GM19452 (cell line): Measurements from ENCODE around the gene STUM.
"Not testable (repeated sequence)": the region's sequence is repeated elsewhere in the genome, so short reads cannot be mapped to it uniquely, and the experiment has no call there.

Experiments used
- ATAC-seq: cut with Tn5 transposase; IDR thresholded peaks from one replicate; pipeline ENCODE4 v1.9.1; 2021; ENCODE audit not compliant: unreplicated experiment

STUM gene, protein sequence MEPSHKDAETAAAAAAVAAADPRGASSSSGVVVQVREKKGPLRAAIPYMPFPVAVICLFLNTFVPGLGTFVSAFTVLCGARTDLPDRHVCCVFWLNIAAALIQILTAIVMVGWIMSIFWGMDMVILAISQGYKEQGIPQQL

DNA sequence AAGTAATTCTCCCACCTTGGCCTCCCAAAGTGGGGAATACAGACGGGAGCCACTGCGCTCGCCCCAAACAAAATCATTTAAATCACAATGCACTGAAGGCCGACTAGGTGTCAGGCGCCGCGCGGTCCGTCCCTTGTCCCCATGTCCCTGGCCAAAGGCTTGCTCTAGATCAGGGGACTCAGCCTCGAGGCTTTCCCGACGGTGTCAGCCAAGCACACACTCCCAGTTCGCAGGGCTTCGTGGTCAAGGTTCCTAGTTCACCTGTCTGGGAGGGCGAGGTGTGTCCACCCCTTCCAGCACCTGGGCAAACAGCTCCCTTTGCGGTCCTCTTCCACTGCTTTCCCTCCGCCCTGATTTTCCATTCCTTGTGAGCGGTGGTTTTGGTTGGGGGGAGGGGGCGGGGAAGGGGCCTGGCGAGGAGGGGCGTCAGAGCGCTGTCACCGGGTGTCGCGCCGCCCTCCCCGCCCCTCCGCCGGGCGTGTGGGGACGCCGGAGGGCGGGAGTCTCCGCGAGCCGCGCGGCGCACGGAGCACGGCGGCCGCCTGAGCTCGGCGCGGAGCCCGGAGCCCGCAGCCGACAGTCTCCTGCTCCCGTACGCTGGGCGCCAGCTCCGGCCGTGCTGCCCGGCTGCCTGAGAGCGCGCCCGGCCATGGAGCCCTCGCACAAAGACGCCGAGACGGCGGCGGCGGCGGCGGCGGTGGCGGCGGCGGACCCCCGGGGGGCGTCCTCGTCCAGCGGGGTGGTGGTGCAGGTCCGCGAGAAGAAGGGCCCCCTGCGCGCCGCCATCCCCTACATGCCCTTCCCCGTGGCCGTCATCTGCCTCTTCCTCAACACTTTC is at the start of gene STUM:
Gene STUM, plus strand, starts transcription at position 509 of the 838 bp plus-strand sequence. Its CDS starts 141 bp downstream, at position 650.
- ATAC-seq = no peak

DNA sequence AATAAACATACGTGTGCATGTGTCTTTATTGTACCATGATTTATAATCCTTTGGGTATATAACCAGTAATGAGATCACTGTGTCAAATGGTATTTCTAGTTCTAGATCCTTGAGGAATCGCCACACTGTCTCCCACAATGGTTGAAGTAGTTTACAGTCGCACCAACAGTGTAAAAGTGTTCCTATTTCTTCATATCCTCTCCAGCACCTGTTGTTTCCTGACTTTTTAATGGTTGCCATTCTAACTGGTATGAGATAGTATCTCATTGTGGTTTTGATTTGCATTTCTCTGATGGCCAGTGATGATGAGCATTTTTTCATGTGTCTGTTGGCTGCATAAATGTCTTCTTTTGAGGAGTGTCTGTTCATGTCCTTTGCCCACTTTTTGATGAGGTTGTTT is 48.9 kb upstream of the STUM start:
- ATAC-seq = not testable (repeated sequence)

DNA sequence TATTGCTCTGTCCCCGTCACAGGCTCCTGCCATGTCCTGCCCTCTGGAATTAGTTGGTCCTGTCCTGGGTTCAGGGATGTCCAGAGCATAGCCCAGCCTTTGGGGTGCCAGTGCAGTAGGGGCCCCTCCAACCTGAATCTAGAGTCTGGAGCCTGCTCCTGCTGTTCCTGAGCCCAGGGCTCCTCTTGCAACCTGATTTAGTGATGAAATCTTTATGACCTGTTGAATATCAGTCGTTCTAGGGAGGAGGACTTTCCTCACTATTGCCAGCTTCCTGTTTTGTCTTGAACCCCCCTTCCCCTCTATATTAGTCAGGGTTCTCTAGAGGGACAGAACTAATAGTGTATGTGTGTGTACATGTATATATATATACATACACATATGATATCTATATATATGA is 42.5 kb upstream of the STUM start:
- no peak for ATAC-seq

DNA sequence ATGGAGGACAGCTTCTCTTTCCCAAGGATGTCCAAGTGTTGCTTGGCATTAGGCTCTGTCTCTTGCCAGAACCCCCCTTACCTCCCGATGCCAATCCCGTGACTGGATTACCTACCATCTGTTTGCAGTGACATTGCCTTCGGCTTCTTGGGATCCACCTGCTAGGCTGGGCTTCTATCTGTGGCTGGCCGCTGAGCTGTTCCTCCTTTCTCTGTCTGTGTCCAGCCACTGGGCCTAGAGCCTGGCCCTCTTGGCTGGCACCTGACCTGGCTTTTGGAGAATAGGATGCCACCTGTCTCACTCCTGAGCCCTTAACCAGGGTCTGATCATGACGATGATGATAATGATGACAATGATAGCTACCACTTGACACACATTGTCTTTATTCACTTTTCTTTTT is 41.6 kb upstream of the STUM start:
- ATAC-seq = no peak

DNA sequence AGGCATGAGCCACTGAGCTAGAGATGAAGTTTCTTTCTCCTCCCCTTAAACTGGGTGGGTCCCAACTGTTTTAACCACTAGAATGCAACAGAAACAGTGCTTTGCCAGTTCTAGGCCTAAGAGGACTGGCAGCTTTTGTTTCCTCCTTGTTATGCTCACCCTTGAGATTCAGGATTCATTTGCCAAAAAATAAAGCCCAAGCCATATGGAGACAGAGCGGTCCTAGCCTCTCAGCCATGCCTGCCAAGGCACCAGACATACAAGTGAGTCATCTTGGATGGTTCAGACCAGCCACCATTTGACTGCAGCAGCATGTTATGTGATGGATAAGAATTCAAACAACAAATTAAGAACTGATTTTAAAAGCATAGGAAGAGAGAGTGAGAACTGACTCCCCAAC is 38.1 kb upstream of the STUM start:
- no peak for ATAC-seq

DNA sequence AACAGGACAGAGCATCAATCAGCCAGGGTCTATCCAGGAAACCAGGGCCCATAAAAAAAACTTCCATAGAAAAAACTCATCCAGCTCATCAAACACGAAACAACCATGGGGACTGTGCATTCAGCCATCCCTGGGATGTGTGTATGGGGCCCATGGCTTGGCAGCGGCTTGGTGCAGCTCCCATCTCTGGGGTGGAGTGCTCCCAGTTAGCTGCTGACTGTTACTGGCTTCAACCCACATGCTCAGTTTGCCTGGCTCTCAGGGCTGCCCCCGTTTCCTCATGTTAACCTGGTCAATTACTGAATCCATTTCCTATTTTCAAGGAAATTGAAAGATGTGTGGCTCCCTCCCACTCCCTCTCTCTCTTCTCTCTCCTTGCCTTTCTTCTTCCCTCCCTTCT is 37.3 kb upstream of the STUM start:
- ATAC-seq = no peak

DNA sequence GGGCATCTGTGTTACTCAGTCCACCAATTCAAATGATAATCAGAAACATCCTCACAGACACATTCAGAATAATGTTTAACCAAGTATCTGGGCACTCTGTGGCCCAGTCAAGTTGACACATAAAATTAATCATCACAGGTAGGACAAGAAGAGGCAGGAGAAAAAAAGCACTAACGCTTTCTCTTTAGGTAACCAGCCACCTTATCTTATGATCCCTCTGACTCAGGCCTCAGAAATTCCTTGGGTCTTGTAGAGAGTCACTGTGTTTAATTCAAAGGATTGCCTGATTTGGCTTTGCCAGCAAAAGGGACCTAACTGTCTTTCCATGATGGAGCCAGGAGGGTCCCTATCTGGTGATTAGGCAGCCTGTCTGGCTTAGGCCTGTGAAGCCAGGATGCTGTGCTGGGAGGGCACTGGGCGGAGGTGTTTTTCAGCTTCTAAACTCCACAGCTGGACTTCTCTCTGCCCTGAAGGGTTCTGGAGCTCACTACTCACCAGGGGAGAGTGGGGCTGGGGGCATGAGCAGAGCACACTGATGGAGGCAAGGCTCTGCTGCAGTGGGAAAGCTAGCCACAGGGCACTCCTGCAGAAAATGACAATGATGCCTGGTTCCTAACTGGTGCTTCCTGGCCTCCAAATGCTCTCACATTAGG is 36.4 kb upstream of the STUM start:
- ATAC-seq = no peak

DNA sequence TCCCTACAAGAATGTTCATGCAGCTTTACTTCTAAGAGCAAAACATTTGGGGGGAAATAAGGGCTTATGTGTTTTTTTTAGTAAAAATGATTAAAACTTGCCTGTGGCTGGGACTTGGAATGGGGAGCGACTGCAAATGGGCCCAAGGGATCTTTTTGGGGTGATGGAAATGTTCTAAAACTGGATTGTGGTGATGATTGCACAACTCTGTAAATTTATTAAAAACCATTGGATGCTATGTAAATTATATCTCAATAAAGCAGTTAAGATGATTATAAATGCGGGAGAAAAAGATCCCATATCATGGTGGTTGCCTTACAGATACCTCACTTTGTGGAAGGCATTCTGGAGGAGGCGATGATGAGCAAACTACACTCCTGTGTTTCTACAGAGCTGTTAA is 30.2 kb upstream of the STUM start:
- ATAC-seq = no peak

DNA sequence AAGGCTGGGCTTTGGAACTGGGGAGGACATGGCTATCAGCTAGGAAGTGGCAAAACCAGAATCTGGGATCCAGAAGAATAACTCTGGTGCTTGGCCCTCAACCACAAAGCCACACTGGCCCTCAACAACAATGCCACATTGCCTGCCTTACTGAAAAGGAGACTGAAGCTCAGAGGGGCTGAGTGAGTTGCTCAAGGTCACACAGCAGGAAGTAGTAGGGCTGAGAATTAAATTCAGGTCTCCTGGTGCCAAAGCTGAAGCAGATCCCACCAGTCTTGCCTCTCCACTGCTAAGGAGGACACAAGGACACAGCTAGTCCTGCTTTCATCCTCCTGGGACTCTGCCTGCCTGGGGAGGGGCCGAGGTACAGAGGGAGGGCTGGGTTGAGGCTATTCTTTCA is 29.4 kb upstream of the STUM start:
- ATAC-seq = no peak

DNA sequence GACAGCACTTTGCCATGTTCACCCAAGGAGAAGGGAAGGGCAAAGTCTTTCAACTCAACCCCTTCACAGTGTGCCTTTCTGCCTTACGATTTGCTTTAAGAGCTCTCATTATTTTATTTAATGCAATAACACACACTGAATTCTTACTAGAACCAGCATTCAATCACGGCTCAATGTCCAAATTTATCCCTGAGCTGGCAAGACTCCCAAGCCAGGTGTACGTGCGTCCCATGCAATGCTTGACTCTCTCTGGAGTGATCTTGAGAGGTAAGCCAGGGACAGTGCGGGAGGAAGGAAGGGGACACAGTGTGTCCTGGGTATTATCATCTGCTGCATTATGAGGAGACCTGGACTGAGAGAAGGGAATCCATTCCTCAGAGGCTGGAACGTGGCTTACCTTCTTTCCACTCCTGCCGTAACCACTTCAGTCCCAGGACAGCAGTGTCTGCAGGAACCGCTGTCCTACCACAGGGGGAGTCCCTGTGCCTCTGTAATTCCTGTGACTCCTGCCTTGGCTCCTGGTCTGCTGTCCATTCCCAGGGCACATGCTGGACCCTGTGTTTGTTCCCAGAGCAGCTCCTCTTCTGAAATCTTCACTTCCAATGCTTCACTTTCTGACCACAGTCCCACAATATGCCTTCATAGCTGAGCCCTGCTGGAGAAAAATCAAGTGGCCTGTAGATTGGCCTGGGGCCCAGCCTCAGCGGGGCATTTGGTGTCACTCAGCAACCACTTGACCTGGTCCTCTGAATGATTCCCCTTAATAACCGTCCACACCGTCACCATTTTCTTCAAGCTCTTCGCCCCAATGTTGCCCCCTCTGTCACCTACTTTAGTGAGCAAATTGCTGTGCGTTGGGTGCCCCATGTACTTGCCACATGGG is 28.6 kb upstream of the STUM start:
- no peak for ATAC-seq

DNA sequence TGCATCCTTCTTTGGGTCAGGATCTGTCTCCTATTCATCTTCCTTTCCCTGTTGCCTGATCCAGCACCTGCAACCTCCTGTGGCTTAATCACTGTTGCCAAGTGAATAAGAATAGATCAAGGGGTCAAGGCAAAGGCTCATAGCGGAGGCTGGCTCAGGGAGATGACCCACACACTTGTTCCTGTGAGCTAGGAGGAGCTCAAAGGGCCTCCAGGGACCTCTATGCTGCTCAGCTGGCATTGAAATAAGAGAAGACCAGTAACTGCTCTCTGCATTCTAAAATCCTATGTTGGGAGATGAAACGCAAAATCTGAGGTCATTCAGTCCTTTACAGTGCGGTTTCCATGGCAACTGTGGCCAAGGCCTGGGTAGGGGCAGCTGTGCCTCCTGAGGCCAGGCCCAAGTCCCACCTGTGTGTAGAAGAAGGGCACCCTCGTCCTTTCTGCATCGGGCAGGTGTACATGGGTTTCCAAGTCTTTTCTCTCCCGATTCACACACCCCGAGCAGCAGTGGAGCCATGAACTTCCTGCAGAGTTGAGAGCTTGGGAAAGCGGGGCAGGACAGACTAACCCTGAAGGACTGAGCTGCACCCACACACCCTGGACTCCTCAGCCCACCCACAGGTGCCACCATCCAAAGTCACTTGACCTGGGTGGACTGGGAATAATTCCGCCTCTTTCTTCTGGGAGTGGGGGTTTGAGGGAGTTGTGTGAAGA is 27.8 kb upstream of the STUM start:
- no peak for ATAC-seq

DNA sequence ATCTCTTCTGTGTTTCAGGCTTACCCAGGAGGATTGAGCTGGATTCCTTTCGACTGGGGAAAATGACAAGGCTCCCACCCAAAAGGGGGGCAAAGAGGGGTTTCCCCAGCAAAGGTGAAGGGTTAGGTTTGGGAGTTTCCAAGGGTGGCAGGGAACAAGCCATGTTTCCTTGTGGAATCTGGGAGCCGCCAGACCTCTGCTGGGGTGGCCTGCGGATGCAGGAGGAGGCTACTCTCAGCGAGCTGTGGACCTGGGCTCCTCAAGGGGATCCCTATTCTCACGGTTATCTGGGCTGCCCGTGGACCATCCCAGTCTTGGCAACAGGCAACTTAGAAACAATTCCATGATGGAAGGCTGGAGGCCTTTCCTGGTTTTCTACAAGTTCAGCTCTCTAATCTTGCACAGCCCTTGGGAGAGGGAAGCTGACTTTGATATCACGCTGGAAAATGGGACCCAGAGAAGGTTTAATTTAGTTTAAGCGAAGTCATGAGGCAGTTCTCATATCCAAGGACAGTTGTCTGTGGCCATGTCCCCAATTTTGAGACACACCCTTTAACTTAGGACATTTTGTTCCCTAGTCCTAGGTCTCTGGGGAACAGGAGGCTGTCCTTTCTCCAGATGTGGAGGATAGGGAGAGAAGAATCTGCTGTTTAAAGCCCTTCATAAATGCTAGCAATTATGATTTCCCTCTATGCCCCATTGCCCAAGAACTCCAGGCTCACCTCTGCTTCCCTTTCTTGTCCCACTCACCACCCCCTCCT is 24.7 kb upstream of the STUM start:
- ATAC-seq = no peak

DNA sequence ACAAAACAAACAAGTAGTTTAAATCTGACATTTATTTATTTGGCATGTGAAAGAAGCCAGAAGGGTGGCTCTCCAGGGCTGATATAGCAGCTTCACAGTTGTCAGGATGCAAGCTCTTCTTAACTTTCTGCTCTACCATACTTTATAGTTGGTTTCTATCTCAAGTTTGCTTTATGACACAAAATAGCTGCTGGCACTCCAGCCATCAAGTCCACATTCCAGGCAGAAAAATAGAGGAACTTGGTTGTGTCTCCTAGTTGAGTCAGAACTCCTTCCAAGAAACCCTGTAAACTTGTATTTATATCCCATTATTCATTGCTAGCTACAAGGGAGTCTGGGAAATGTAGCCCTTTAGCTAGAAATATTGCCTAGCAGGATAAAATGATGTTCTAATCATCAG is 24.0 kb upstream of the STUM start:
- no peak for ATAC-seq

DNA sequence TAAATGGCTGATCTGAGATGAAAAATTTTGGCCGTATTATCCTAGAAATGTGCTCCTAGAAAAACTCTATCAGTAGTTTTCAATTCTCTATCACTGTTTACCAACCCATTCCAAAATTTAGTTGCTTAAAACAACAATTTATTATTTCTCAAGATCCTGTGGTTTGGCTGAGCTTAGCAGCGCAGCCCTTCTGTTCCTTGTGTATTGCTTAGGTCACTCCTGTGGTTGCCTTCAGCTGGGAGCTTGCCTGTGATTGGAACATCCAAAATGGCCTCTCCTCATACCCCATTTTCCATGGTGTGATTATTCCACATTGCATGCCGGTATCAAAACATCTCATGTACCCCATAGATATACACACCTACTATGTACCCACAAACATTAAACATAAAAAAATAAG is 22.8 kb upstream of the STUM start:
- ATAC-seq = no peak

DNA sequence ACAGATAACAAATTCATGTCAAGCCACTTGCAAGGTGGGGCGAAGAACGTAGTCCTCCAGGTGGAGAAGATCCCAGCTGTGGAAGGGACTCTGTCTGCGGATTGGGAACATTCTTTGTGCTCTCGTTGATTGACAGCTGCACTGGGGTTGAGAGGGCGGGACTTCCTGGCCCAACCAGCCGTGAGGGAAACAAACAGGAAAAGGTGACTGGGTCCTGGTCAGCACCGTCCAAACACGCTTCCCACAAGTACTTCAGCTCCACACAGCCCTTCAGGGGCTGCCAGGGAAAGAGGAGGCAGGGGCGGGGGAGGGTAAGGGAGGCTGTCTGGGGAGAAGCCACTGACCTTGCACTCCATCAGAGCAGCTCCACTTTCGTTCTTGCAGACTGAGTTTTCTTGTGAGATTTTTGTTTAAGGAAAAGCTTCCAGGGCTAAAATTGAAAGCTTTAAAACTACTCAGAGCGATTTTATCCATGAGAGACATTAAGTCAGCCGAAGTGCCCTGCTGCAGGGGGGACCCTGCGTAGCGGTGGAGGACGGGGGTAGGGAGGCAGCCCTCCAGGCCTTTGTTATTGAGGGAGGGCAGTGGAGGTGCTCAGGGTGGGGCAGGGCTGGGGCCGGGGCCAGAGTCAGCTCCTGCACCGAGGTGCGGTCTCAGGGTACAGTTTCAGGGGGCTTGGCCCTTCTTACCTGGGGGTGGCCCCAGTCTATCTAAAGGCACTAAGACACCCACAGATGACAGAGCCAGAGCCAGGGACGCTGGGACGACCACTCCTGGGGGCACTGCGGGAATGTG is 21.6 kb upstream of the STUM start:
- ATAC-seq = no peak

DNA sequence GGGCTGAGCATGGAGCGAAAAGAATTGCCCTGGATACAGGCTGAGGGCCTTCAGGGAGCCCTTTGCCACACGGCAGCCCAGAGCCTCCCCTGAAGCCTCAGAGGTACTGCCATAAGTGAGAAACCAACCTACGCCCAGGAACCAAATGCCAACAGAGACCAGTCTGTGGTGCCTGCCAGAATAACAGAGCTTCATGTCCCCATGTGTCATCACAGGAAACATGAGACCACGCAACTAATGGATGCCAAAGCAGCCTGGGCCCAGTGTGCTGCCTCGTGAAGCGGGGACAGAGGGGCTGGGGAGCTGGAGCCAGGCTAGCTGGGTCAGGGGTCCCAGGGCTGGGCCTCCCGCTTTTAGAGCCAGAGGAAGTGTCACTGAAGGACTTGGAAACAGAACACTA is 18.7 kb upstream of the STUM start:
- ATAC-seq = no peak

DNA sequence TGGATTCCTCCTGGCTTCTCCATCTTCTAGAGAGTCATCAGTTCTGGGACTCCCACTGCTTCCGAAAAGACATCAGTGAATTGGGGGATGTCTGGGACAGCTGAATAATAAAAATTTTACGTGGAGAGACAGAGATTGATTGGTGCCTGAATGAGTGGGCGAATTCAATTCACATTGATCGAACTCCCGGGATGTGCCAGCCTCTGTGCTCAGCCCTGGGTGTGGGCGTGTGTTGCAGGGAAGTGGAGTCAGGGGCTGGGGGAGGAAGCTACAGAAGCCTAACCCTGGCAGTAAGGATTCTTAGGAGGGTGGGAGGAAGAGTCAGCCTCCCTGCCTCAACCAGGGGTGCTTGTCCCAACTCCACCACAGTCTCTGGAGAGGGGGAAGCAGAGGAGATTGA is 18.0 kb upstream of the STUM start:
- no peak for ATAC-seq

DNA sequence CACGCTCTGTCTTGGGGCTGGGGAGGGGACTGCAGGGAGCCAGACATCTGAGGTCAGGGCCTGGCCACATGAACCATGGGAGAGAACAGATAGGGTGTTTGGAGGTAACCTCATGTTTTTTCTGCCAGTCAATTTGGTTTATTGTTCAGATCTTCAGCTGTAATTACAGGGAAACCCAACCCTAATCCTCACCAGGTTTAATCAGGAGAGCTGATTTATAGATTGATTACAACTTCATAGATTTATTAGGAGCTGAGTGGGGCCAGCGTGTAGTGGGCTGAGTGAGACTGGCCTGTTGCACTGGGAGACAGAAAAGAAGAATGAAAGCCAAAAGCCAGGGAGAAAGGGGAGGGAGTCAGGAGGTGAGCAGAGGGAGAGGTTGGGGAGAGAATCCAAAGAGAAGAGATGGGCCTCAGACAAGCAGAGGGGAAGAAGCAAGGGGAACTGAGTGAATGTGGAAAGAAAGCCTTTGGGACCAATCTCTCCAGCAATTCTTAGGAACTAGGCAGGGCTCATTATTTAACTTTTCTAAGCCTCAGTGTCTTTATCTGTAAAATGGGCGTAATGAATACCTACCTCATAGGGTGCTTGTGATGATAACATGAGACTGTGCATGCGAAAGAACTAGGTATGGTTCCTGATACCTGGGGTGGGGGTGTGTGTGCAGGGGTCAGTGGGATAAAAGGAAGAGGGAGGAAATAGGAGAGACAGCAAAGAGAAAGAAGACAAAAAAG is 17.0 kb upstream of the STUM start:
- no peak for ATAC-seq

DNA sequence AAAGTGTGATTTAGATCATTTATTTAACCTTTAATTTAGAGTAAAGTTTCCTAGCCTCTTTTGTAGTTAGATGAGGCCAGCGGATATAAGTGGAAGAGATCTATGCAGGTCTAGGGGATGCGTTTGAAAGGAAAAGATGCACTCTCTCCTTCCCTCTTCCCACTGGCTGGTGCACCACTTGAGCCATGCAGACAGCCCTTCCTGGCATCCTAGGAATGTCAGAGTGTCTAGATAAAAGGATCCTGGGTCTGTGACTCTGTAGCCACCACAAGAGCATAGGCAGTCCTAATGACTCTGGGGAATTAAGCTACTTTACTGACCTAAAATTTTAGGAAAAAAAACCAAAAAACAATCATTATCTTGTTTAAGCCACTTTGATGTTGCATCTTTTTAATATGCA is 16.0 kb upstream of the STUM start:
- no peak for ATAC-seq
